ENCODE data around the gene GREM2. TPM values are rescaled to one million over a fixed set of nuclear protein-coding genes. Genes with fewer than 3 reads are reported as not detected.

GREM2 gene
- total RNA-seq, 2 experiments from 2014 or later, result 0.16 to 0.28 TPM

- ChIA-PET POLR2A (no interaction called here), CTCF (no interaction called here)
- peaks cover 0 to 12% of the 10 kb centered on the region in 2 experiments for H3K9me3 ChIP-seq (ENCODE audit: control insufficient read depth in 1 of 2, insufficient read depth in 1 of 2, low read length in 2 of 2)
- Mint-ChIP-seq H3K4me1 (ENCODE audit: low read depth) (no peaks in the 10 kb centered on the region), H3K27me3 (no peaks in the 10 kb centered on the region), H3K9me3 (peaks cover 7% of the 10 kb centered on the region), H3K36me3 (ENCODE audit: low read depth) (no peaks in the 10 kb centered on the region), H3K27ac (no peak overlapping the region), H3K4me3 (no peak overlapping the region)
- no peak for TF ChIP-seq CTCF (IDR thresholded peaks at IDR 0.05)
- no peaks in the 10 kb centered on the region for H3K4me1 ChIP-seq (ENCODE audit: insufficient read depth, low read length)
- ATAC-seq (ENCODE audit: poor library complexity), result no peak
- no peak overlapping the region for H3K4me3 ChIP-seq (ENCODE audit: low read length)
- no peaks in the 10 kb centered on the region for H3K27me3 ChIP-seq (ENCODE audit: control insufficient read depth in 1 of 2, insufficient read depth in 2 of 2, low read length in 2 of 2)
- H3K27ac ChIP-seq (ENCODE audit: low read depth in 1 of 2, low read length in 2 of 2), result no peak overlapping the region
- no peaks in the 10 kb centered on the region for H3K36me3 ChIP-seq (ENCODE audit: insufficient read depth, low read length)
- intact Hi-C loops (cut with DNase I, micrococcal nuclease), result no loop called here
- DNase-seq, result no peak
These were observed 23.7 kb upstream of the GREM2 start for GRCh38 chr1:240635466-240636256.

- H3K27ac Mint-ChIP-seq, result no peak overlapping the region
These were observed 18.5 kb upstream of the GREM2 start for GRCh38 chr1:240630409-240630808.

GRCh38 chr1:240621249-240621648 lies 9.3 kb upstream of the GREM2 start:
- H3K36me3 Mint-ChIP-seq (ENCODE audit: low read depth), result no peaks in the 10 kb centered on the region
- no peak for TF ChIP-seq CTCF (IDR thresholded peaks at IDR 0.05)
- no peak for DNase-seq
- Histone ChIP-seq H3K9me3 (ENCODE audit: control insufficient read depth in 1 of 2, insufficient read depth in 1 of 2, low read length in 2 of 2) (no peaks in the 10 kb centered on the region), H3K27me3 (ENCODE audit: control insufficient read depth in 1 of 2, insufficient read depth in 2 of 2, low read length in 2 of 2) (no peaks in the 10 kb centered on the region), H3K27ac (ENCODE audit: low read depth in 1 of 2, low read length in 2 of 2) (no peak overlapping the region), H3K4me1 (ENCODE audit: insufficient read depth, low read length) (no peaks in the 10 kb centered on the region), H3K36me3 (ENCODE audit: insufficient read depth, low read length) (no peaks in the 10 kb centered on the region), H3K4me3 (ENCODE audit: low read length) (no peak overlapping the region)
- no peaks in the 10 kb centered on the region for H3K4me1 Mint-ChIP-seq (ENCODE audit: low read depth)
- ChIA-PET POLR2A (no interaction called here), CTCF (no interaction called here)
- intact Hi-C loops (cut with DNase I, micrococcal nuclease), result loop anchor here in 1 of 2 experiments (5.0 kb wide), 1 partner anchor 51 kb away; no protein-coding TSS in a partner anchor
- H3K27ac Mint-ChIP-seq, result no peak overlapping the region
- no peak for ATAC-seq (ENCODE audit: poor library complexity)
- H3K9me3 Mint-ChIP-seq, result no peaks in the 10 kb centered on the region
- H3K4me3 Mint-ChIP-seq, result no peak overlapping the region
- H3K27me3 Mint-ChIP-seq, result peaks cover 3% of the 10 kb centered on the region

More at GRCh38 chr1:240630409-240630808, 18.5 kb upstream of the GREM2 start:
- no peak overlapping the region for H3K27ac ChIP-seq (ENCODE audit: low read depth in 1 of 2, low read length in 2 of 2)
- H3K4me3 Mint-ChIP-seq, result no peak overlapping the region
- TF ChIP-seq CTCF (IDR thresholded peaks at IDR 0.05), result no peak
- DNase-seq, result no peak
- H3K36me3 ChIP-seq (ENCODE audit: insufficient read depth, low read length), result no peaks in the 10 kb centered on the region
- ATAC-seq (ENCODE audit: poor library complexity), result no peak
- H3K27me3 Mint-ChIP-seq, result no peaks in the 10 kb centered on the region
- H3K4me1 Mint-ChIP-seq (ENCODE audit: low read depth), result no peaks in the 10 kb centered on the region
- H3K9me3 ChIP-seq (ENCODE audit: control insufficient read depth in 1 of 2, insufficient read depth in 1 of 2, low read length in 2 of 2), result no peaks in the 10 kb centered on the region
- H3K36me3 Mint-ChIP-seq (ENCODE audit: low read depth), result no peaks in the 10 kb centered on the region
- CTCF ChIA-PET, result no interaction called here
- H3K27me3 ChIP-seq (ENCODE audit: control insufficient read depth in 1 of 2, insufficient read depth in 2 of 2, low read length in 2 of 2), result no peaks in the 10 kb centered on the region
- POLR2A ChIA-PET, result no interaction called here
- H3K4me3 ChIP-seq (ENCODE audit: low read length), result no peak overlapping the region
- intact Hi-C loops (cut with DNase I, micrococcal nuclease), result no loop called here
- H3K4me1 ChIP-seq (ENCODE audit: insufficient read depth, low read length), result no peaks in the 10 kb centered on the region
- peaks cover 4% of the 10 kb centered on the region for H3K9me3 Mint-ChIP-seq
